K562 (cell line): Measurements from ENCODE around the gene IPO8. TPM values are rescaled to one million over a fixed set of nuclear protein-coding genes. Genes with fewer than 3 reads are reported as not detected.

Source experiments
- ATF7 ChIP-seq: fragments of 450-650 bp; IDR thresholded peaks from 2 replicates; pipeline ENCODE4 v1.7.1; 2014; ENCODE audit warnings: mild to moderate bottlenecking, moderate library complexity
- HDAC1 ChIP-seq, 2 experiments: fragments of 450-650 bp; IDR thresholded peaks; 2 replicates each; pipeline ENCODE4 v1.6.1; 2016 to 2017; ENCODE audit warnings: inconsistent platforms in 1 of 2, mild to moderate bottlenecking in 1 of 2, moderate library complexity in 1 of 2
- MAZ ChIP-seq, 2 experiments: fragments of 450-650 bp in 1 of 2; sonication (generic) in 1 of 2; formaldehyde crosslinking; IDR thresholded peaks in 1 of 2; conservative IDR thresholded peaks in 1 of 2; 2 replicates each; pipeline versions ENCODE4 v1.4.0 to v1.5.0; 2020; ENCODE audit warnings: mild to moderate bottlenecking in 1 of 2, missing genetic modification reagents in 1 of 2
- MTA2 ChIP-seq: fragments of 450-650 bp; IDR thresholded peaks from 2 replicates; pipeline ENCODE4 v1.6.1; 2016; ENCODE audit warnings: low read depth
- POLR2A ChIP-seq: fragments of 450-650 bp; conservative IDR thresholded peaks from 2 replicates; pipeline ENCODE4 v1.6.1; 2016
- SMAD1 ChIP-seq: fragments of 150-350 bp; IDR thresholded peaks from 2 replicates; pipeline ENCODE4 v1.6.1; 2014; ENCODE audit warnings: low read length, low read depth; ENCODE audit not compliant: partially characterized antibody
- SRF ChIP-seq, 2 experiments: fragments of 250-450, 450-650 bp in 1 of 2; sonication (Bioruptor Pico) in 1 of 2; sonication (generic) in 1 of 2; formaldehyde crosslinking; IDR thresholded peaks; 2 replicates each; pipeline versions ENCODE4 v1.5.0 to v1.5.1; 2020 to 2022; ENCODE audit warnings: mild to moderate bottlenecking in 1 of 2, missing genetic modification reagents in 1 of 2
- YY1 ChIP-seq, 3 experiments: IDR thresholded peaks; 2 replicates each; pipeline ENCODE4 v1.6.1; 2011; ENCODE audit warnings: low read length in 2 of 3, mild to moderate bottlenecking in 2 of 3, moderate library complexity in 2 of 3, borderline replicate concordance in 1 of 3, control low read depth in 1 of 3, low read depth in 1 of 3; ENCODE audit not compliant: insufficient read depth in 3 of 3, insufficient replicate concordance in 2 of 3, control insufficient read depth in 1 of 3, insufficient read length in 1 of 3; ENCODE audit errors: extremely low read depth in 1 of 3
- ZNF224 ChIP-seq: sonication (generic); formaldehyde crosslinking; IDR thresholded peaks from 2 replicates; pipeline ENCODE4 v1.8.0; 2022; ENCODE audit warnings: mild to moderate bottlenecking, missing genetic modification reagents
- ZNF23 ChIP-seq: fragments of 250-450 bp; sonication (Bioruptor Pico); IDR thresholded peaks from 2 replicates; pipeline ENCODE4 v1.4.0; 2020; ENCODE audit warnings: mild to moderate bottlenecking
- ZNF263 ChIP-seq: sonication (generic); formaldehyde crosslinking; IDR thresholded peaks from 2 replicates; pipeline ENCODE4 v1.8.0; 2022; ENCODE audit warnings: mild to moderate bottlenecking, missing genetic modification reagents, borderline replicate concordance
- ZNF507 ChIP-seq: conservative IDR thresholded peaks from 2 replicates; pipeline ENCODE4 v1.6.1; 2017; ENCODE audit warnings: missing genetic modification characterization, missing compliant biosample characterization
- polyA plus RNA-seq, 8 experiments: library from polyadenylated mRNA; depleted of rRNA in 4 of 8; stranded (reverse) in 5 of 8; unstranded in 3 of 8; fragments of >200 nt; fragmentation: Nextera tagmentation in 2 of 8; fragmentation: Illumina TruSeq in 1 of 8; extraction: Ambion mirVana in 2 of 8; extraction: Trizol in 1 of 8; gene quantifications; 2 replicates each; pipeline versions ENCODE4 v1.2.1 to v1.2.3, GENCODE V29; 2011 to 2014; ENCODE audit warnings: inconsistent platforms in 1 of 8, missing spikeins in 1 of 8
- total RNA-seq, 7 experiments: library from RNA; depleted of rRNA in 6 of 7; stranded (reverse); fragments of >200 nt in 6 of 7; fragmentation: Illumina TruSeq in 2 of 7; extraction: Trizol in 2 of 7; gene quantifications; 2 replicates each; pipeline versions ENCODE4 v1.2.1 to v1.2.3, GENCODE V29; 2011 to 2021; ENCODE audit warnings: low replicate concordance in 1 of 7
- TF ChIP-seq, protein P1 (sequence below): fragments of 250-450 bp; sonication (Bioruptor Pico); IDR thresholded peaks from 2 replicates; pipeline ENCODE4 v1.4.0; 2020; ENCODE audit warnings: mild to moderate bottlenecking, moderate library complexity
- TF ChIP-seq, protein P2 (sequence below), 2 experiments: fragments of 450-650 bp; conservative IDR thresholded peaks; 2 replicates each; pipeline ENCODE4 v1.6.1; 2017; ENCODE audit warnings: mild to moderate bottlenecking in 2 of 2, moderate library complexity in 2 of 2
- TF ChIP-seq, protein P3 (sequence below): fragments of 250-450 bp; sonication (Bioruptor Pico); IDR thresholded peaks from 2 replicates; pipeline ENCODE4 v1.4.0; 2020; ENCODE audit warnings: mild to moderate bottlenecking
- TF ChIP-seq, protein P4 (sequence below): sonication (generic); formaldehyde crosslinking; IDR thresholded peaks from 2 replicates; pipeline ENCODE4 v1.8.0; 2022; ENCODE audit warnings: mild to moderate bottlenecking, low read depth, missing genetic modification reagents
- TF ChIP-seq, protein P5 (sequence below), 3 experiments: fragments of 200-800 bp in 1 of 3; sonication (Bioruptor generic) in 1 of 3; sonication (generic) in 1 of 3; formaldehyde crosslinking in 1 of 3; IDR thresholded peaks; 2 replicates each; pipeline versions ENCODE4 v1.6.1 to v1.8.0; 2016 to 2022; ENCODE audit warnings: mild to moderate bottlenecking in 2 of 3, missing compliant biosample characterization in 2 of 3, missing genetic modification characterization in 2 of 3, missing genetic modification reagents in 1 of 3

Gene IPO8
- total and polyA plus RNA-seq, 9 of the 15 experiments (the other 6 are each of a cell fraction or from before 2014, with no cell fraction given), result 6.5 to 39.6 (median 24.7) TPM

DNA sequence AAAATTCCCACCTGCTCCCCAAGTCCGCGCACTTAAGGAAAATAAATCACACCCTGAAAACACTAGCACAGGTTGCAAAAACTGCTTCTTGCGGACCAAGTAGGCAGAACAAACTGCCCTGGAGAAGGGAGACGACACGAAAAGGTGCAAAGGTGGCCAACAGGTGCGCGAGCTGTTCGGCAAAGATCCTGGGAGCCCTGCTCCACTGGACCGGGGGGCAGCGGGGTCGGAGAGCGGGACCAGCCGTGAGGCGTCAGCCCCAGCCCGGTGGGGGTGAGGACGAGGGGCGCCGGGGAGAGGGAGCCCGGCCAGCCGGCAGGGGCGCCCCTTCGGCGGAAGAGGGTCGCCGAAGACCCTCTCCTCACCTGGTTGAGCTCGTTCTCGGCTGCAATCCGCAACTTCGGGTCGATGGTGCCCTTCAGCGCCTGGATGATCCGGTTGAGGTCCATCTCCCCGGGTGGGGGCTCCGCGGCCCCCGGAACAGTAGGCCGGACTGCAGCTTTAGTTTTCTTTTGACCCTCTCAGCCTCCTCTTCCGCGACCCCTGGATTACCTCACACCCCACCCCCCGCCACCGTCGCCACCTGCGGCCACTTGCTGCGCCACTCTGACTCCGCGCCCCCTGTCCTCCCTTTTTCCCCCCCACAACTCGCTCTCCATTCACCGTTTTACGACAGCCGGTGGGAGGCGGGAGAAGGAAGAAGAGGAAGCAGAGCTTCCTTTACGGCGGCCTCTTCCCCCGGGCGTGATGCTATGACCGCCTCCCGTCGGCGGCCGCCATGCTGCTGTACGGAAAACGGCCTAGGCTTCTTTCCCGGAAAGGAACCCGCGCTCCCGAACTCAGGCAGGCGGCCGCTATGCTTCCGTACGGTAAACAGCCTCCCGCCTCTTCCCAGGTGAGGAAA, at the start of gene IPO8 (continued):
- TF ChIP-seq, protein P1, sequence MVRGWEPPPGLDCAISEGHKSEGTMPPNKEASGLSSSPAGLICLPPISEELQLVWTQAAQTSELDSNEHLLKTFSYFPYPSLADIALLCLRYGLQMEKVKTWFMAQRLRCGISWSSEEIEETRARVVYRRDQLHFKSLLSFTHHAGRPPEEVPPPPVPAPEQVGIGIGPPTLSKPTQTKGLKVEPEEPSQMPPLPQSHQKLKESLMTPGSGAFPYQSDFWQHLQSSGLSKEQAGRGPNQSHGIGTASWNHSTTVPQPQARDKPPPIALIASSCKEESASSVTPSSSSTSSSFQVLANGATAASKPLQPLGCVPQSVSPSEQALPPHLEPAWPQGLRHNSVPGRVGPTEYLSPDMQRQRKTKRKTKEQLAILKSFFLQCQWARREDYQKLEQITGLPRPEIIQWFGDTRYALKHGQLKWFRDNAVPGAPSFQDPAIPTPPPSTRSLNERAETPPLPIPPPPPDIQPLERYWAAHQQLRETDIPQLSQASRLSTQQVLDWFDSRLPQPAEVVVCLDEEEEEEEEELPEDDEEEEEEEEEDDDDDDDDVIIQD, result no peak
- TF ChIP-seq MTA2, result no peak
- TF ChIP-seq, protein P2, sequence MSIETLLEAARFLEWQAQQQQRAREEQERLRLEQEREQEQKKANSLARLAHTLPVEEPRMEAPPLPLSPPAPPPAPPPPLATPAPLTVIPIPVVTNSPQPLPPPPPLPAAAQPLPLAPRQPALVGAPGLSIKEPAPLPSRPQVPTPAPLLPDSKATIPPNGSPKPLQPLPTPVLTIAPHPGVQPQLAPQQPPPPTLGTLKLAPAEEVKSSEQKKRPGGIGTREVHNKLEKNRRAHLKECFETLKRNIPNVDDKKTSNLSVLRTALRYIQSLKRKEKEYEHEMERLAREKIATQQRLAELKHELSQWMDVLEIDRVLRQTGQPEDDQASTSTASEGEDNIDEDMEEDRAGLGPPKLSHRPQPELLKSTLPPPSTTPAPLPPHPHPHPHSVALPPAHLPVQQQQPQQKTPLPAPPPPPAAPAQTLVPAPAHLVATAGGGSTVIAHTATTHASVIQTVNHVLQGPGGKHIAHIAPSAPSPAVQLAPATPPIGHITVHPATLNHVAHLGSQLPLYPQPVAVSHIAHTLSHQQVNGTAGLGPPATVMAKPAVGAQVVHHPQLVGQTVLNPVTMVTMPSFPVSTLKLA (conservative IDR thresholded peaks at IDR 0.05), result peak; percentile 23 to 35; a peak in 1 of 4 replicates
- TF ChIP-seq, protein P3, sequence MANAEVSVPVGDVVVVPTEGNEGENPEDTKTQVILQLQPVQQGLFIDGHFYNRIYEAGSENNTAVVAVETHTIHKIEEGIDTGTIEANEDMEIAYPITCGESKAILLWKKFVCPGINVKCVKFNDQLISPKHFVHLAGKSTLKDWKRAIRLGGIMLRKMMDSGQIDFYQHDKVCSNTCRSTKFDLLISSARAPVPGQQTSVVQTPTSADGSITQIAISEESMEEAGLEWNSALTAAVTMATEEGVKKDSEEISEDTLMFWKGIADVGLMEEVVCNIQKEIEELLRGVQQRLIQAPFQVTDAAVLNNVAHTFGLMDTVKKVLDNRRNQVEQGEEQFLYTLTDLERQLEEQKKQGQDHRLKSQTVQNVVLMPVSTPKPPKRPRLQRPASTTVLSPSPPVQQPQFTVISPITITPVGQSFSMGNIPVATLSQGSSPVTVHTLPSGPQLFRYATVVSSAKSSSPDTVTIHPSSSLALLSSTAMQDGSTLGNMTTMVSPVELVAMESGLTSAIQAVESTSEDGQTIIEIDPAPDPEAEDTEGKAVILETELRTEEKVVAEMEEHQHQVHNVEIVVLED (CRISPR knock-in tag), result peak; percentile 44; the same call in 1 of the 2 replicates
- TF ChIP-seq ZNF23 (CRISPR knock-in tag), result no peak
- peak; percentile 68 for TF ChIP-seq ATF7
- TF ChIP-seq POLR2A, result peak; percentile 76
- peak; percentile 32 for TF ChIP-seq SMAD1
- no peak for TF ChIP-seq ZNF507 (tag)
- TF ChIP-seq, protein P4, sequence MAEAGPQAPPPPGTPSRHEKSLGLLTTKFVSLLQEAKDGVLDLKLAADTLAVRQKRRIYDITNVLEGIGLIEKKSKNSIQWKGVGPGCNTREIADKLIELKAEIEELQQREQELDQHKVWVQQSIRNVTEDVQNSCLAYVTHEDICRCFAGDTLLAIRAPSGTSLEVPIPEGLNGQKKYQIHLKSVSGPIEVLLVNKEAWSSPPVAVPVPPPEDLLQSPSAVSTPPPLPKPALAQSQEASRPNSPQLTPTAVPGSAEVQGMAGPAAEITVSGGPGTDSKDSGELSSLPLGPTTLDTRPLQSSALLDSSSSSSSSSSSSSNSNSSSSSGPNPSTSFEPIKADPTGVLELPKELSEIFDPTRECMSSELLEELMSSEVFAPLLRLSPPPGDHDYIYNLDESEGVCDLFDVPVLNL (CRISPR knock-in tag), result 0 out of 2 replicates have a peak, but pooled peaks have one; percentile 22
- peak; percentile 53 to 61; a peak in 1 of 4 replicates for TF ChIP-seq MAZ (CRISPR knock-in tag; conservative IDR thresholded peaks at IDR 0.05 in 1 of 2, IDR thresholded peaks at IDR 0.05 in 1 of 2)
- TF ChIP-seq, protein P5, sequence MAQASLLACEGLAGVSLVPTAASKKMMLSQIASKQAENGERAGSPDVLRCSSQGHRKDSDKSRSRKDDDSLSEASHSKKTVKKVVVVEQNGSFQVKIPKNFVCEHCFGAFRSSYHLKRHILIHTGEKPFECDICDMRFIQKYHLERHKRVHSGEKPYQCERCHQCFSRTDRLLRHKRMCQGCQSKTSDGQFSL (CRISPR knock-in tag; IDR thresholded peaks at IDR 0.05), result peak; percentile 95
- TF ChIP-seq, protein P5 (tag; IDR thresholded peaks at IDR 0.05), result peak in 1 of 2 experiments; percentile 96; a peak in 2 of 4 replicates
- TF ChIP-seq YY1 (IDR thresholded peaks at IDR 0.05; ENCODE audit: borderline replicate concordance in 1 of 3, control insufficient read depth in 1 of 3, extremely low read depth in 1 of 3, insufficient read depth in 3 of 3, insufficient read length in 1 of 3, insufficient replicate concordance in 2 of 3, low read depth in 1 of 3, low read length in 2 of 3), result peak; percentile 96 to 100 (median 100)
- TF ChIP-seq ZNF263 (CRISPR knock-in tag), result no peak
- peak in 1 of 2 experiments; percentile 14; a peak in 1 of 4 replicates for TF ChIP-seq HDAC1 (IDR thresholded peaks at IDR 0.05)
- no peak for TF ChIP-seq ZNF224 (CRISPR knock-in tag)
- peak in 1 of 2 experiments; percentile 50; a peak in 2 of 4 replicates for TF ChIP-seq SRF (CRISPR knock-in tag; IDR thresholded peaks at IDR 0.05)
